ENCODE measurements around the gene CTXN1.

DNA sequence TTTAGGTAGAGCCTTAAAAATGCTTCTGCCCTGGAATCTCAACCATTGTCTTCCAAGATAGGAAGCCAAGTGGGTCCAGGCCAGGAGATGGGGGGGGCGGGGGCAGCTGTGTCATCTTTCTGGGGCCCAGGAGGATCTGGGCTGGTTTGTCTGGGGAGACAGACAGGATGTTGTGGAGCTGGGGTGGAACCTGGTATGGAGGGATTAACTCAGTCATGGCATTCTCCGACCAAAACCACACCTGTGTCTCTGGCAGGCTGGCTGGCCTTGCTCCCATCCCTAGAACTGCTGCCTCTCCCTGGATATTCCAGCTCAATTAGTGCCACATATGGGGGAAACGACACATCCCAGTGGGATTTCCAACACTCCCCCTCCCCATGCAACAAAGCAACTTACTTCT is 25.0 kb downstream of the CTXN1 start:
- TF ChIP-seq CTCF (IDR thresholded peaks at IDR 0.05) = no peak
- TF ChIP-seq ZFX (IDR thresholded peaks at IDR 0.05; ENCODE audit: borderline replicate concordance) = no peak
